Endothelial cell (in vitro differentiated cells): ENCODE data around the gene RASL11B. TPM values are rescaled to one million over a fixed set of nuclear protein-coding genes. Genes with fewer than 3 reads are reported as not detected.

ENCODE experiments used
- DNase-seq: peaks from one replicate; pipeline ENCODE4 v3.0.0; 2021; ENCODE audit warnings: low spot score
- H3K27ac Mint-ChIP-seq: one replicate; pipeline ENCODE4 v1.8.0; 2021; ENCODE audit warnings: mixed read lengths, inconsistent platforms; ENCODE audit not compliant: unreplicated experiment
- H3K27me3 Mint-ChIP-seq: one replicate; pipeline ENCODE4 v1.8.0; 2021; ENCODE audit warnings: mild to moderate bottlenecking, moderate library complexity, mixed read lengths, inconsistent platforms; ENCODE audit not compliant: unreplicated experiment
- H3K36me3 Mint-ChIP-seq: one replicate; pipeline ENCODE4 v1.8.0; 2021; ENCODE audit warnings: mild to moderate bottlenecking, low read depth, mixed read lengths, inconsistent platforms; ENCODE audit not compliant: unreplicated experiment
- H3K4me1 Mint-ChIP-seq: one replicate; pipeline ENCODE4 v1.8.0; 2021; ENCODE audit warnings: mild to moderate bottlenecking, mixed read lengths, inconsistent platforms; ENCODE audit not compliant: unreplicated experiment
- H3K4me3 Mint-ChIP-seq: one replicate; pipeline ENCODE4 v1.8.0; 2021; ENCODE audit warnings: mild to moderate bottlenecking, mixed read lengths, inconsistent platforms; ENCODE audit not compliant: unreplicated experiment
- H3K9me3 Mint-ChIP-seq: one replicate; pipeline ENCODE4 v1.8.0; 2021; ENCODE audit warnings: mixed read lengths, inconsistent platforms; ENCODE audit not compliant: unreplicated experiment
- total RNA-seq: library from RNA; stranded (reverse); fragmentation: NEBNext Ultra II Directional; extraction: Animal tissue kit (Norgen Biotek cat#: 25700); gene quantifications from one replicate; pipeline ENCODE4 v1.2.1, GENCODE V29; 2021; ENCODE audit not compliant: unreplicated experiment
- TF ChIP-seq, protein P1 (sequence below): fragments of 200-600 bp; sonication (generic); IDR thresholded peaks from one replicate; pipeline ENCODE4 v1.5.0; 2021; ENCODE audit warnings: antibody characterized with exemption; ENCODE audit not compliant: unreplicated experiment

RASL11B gene
- total RNA-seq, 1 donor from 2014 or later, result 0.64 TPM

DNA sequence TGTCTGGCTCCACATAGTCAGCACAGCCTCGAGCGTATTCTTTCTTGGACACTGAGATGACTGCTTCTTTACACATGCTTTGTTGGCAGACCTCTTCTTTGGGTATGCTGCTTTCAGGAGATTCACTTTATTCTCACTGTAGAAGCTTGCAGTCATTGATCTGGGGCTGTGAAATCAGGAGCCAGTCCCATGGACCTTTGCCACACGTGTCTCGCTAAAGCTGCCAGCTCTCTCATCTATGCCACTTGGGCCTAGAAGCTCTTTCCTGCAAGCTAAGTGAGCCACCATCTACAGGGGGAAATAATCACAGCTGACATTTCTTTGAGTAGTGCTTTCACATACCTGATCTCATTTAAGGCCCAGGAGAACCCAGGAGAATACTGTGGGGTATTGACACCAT lies 5.0 kb downstream of the RASL11B start:
- peaks cover 3% of the 10 kb centered on the region for H3K4me1 Mint-ChIP-seq
- TF ChIP-seq, protein P1, sequence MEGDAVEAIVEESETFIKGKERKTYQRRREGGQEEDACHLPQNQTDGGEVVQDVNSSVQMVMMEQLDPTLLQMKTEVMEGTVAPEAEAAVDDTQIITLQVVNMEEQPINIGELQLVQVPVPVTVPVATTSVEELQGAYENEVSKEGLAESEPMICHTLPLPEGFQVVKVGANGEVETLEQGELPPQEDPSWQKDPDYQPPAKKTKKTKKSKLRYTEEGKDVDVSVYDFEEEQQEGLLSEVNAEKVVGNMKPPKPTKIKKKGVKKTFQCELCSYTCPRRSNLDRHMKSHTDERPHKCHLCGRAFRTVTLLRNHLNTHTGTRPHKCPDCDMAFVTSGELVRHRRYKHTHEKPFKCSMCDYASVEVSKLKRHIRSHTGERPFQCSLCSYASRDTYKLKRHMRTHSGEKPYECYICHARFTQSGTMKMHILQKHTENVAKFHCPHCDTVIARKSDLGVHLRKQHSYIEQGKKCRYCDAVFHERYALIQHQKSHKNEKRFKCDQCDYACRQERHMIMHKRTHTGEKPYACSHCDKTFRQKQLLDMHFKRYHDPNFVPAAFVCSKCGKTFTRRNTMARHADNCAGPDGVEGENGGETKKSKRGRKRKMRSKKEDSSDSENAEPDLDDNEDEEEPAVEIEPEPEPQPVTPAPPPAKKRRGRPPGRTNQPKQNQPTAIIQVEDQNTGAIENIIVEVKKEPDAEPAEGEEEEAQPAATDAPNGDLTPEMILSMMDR, result no peak

DNA sequence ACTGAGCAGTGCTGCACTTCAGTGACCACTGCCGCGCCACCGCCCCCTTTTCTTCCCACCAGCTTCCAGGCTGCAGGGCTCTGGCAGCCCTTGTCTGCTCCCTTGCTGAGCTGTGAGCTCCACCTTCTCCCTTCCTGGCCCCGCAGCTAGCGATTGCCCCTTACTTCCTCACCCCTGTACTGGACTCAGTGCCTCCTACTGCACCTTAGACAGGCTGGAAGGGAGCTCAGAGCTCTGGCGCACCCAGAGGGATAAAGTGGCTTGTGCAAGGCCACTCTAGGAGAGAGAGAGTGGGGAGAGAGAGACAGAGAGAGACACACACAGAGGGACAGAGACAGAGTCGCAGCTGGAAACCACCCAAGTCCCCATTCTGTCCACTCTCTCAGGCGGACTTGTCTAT lies 6.0 kb downstream of the RASL11B start:
- no peak overlapping the region for H3K27ac Mint-ChIP-seq
- H3K27me3 Mint-ChIP-seq, result peaks cover 6% of the 10 kb centered on the region
- peaks cover 2% of the 10 kb centered on the region for H3K4me1 Mint-ChIP-seq
- H3K36me3 Mint-ChIP-seq, result peaks cover 4% of the 10 kb centered on the region
- H3K4me3 Mint-ChIP-seq, result no peak overlapping the region
- H3K9me3 Mint-ChIP-seq, result no peaks in the 10 kb centered on the region
- no peak for DNase-seq
- TF ChIP-seq, protein P1, result no peak

More for the DNA sequence above, 5.0 kb downstream of the RASL11B start:
- Mint-ChIP-seq H3K27ac (no peak overlapping the region), H3K36me3 (peaks cover 4% of the 10 kb centered on the region), H3K27me3 (peaks cover 7% of the 10 kb centered on the region), H3K9me3 (no peaks in the 10 kb centered on the region), H3K4me3 (no peak overlapping the region)
- DNase-seq, result no peak

DNA sequence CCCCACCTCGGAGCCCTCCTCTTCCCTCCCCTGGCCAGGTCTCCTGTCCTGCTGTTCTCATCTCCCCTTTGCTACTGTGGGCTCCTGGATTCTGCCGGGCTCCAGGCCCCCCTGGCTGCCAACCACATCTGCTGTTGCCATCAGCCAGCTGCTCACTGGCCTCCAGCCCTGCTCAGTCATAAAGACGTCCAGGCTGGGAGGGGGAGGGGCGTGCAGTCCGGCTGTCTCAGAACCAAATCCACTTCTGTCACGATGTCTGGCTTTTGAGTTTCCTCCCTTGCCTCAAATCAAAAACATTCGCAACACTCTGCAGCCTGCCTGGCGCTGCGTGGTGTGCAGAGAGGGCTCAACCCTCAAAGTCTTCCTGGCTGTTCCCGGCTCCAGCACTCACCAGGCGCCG lies 7.1 kb downstream of the RASL11B start:
- H3K4me1 Mint-ChIP-seq, result peaks cover 3% of the 10 kb centered on the region
- H3K27me3 Mint-ChIP-seq, result peaks cover 5% of the 10 kb centered on the region
- no peak overlapping the region for H3K27ac Mint-ChIP-seq
- H3K36me3 Mint-ChIP-seq, result peaks cover 4% of the 10 kb centered on the region
- TF ChIP-seq, protein P1, result no peak
- H3K9me3 Mint-ChIP-seq, result no peaks in the 10 kb centered on the region
- no peak for DNase-seq
- H3K4me3 Mint-ChIP-seq, result no peak overlapping the region

DNA sequence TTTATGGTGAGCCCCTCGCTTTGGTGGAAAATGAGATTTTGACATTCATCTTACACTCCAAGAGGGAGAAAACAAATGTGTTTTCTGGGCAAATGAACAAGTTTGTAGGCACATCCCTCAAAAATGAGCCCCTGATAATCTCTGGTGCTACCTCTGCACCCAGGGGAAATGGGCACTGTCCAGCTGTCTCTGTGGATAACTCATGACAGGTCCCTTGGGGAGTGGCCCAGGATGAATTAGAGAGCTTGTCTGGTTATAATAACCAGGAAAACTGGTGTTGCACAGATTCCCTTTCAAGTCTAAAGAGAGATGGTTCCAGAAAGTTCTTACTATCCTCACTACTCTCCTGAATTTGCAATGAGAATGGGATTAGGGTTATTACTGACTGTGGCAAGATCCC lies 7.5 kb downstream of the RASL11B start:
- H3K4me3 Mint-ChIP-seq, result no peak overlapping the region
- peaks cover 3% of the 10 kb centered on the region for H3K4me1 Mint-ChIP-seq
- no peak overlapping the region for H3K27ac Mint-ChIP-seq
- DNase-seq, result no peak
- TF ChIP-seq, protein P1, result no peak
- no peaks in the 10 kb centered on the region for H3K9me3 Mint-ChIP-seq
- H3K36me3 Mint-ChIP-seq, result peaks cover 4% of the 10 kb centered on the region
- H3K27me3 Mint-ChIP-seq, result peaks cover 5% of the 10 kb centered on the region

DNA sequence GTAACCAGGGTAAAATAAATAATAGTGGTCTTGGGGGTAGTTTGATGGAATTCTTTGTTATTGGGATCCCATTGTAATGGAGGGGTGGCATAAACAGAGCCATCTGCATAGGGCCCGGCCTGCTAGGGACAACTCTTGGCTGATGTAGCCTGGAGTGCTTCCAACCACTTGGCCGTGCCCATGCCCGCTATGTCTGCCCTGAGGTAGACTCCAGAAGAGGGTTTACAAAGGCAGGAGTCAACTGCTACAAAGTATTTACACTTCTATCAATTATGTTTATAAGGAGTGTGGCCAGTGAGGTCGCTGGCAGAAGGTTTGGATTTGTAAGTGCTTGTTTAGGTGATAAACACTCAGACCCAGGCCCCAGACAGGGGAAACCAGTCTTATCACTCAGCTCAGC lies 8.1 kb downstream of the RASL11B start:
- TF ChIP-seq, protein P1, result no peak
- Mint-ChIP-seq H3K27me3 (peaks cover 5% of the 10 kb centered on the region), H3K4me1 (peaks cover 3% of the 10 kb centered on the region), H3K27ac (no peak overlapping the region), H3K36me3 (peaks cover 4% of the 10 kb centered on the region), H3K9me3 (no peaks in the 10 kb centered on the region), H3K4me3 (no peak overlapping the region)
- no peak for DNase-seq
